Naive B cell (primary cell): Measurements from ENCODE around the gene GRK2. TPM values are rescaled to one million over a fixed set of nuclear protein-coding genes. Genes with fewer than 3 reads are reported as not detected.
A peak's percentile ranks its signal among the peaks of the same experiment; 100 is the strongest.

Experiments used
- ATAC-seq, 2 donors: fragments of 150-1000 bp; cut with Tn5 transposase; 2 replicates each; pipeline ENCODE4 v1.10.0; 2021; ENCODE audit warnings: low read depth in 2 of 2, mild to moderate bottlenecking in 2 of 2, moderate library complexity in 2 of 2
- DNase-seq: peaks from one replicate; pipeline ENCODE4 v3.0.0; 2022
- H3K27ac Mint-ChIP-seq, 6 donors: one replicate each; pipeline ENCODE4 v1.8.0; 2020 to 2022; ENCODE audit warnings: mild to moderate bottlenecking in 6 of 6, mixed read lengths in 6 of 6, moderate library complexity in 5 of 6, inconsistent platforms in 2 of 6
- H3K27me3 Mint-ChIP-seq, 3 donors: one replicate each; pipeline ENCODE4 v1.8.0; 2021 to 2022; ENCODE audit warnings: mixed read lengths in 3 of 3, mild to moderate bottlenecking in 1 of 3
- H3K36me3 Mint-ChIP-seq, 2 donors: one replicate each; pipeline ENCODE4 v1.8.0; 2020 to 2022; ENCODE audit warnings: mixed read lengths in 2 of 2, inconsistent platforms in 1 of 2, mild to moderate bottlenecking in 1 of 2
- H3K4me1 Mint-ChIP-seq, 3 donors: one replicate each; pipeline ENCODE4 v1.8.0; 2020 to 2022; ENCODE audit warnings: mixed read lengths in 3 of 3, inconsistent platforms in 1 of 3, mild to moderate bottlenecking in 1 of 3, moderate library complexity in 1 of 3
- H3K4me3 Mint-ChIP-seq, 8 donors: one replicate each; pipeline ENCODE4 v1.8.0; 2020 to 2022; ENCODE audit warnings: mild to moderate bottlenecking in 8 of 8, mixed read lengths in 8 of 8, moderate library complexity in 8 of 8, inconsistent platforms in 2 of 8
- H3K9me3 Mint-ChIP-seq, 7 donors: one replicate each; pipeline ENCODE4 v1.8.0; 2020 to 2022; ENCODE audit warnings: mixed read lengths in 7 of 7, mild to moderate bottlenecking in 5 of 7, inconsistent platforms in 2 of 7, moderate library complexity in 1 of 7
- polyA plus RNA-seq, 6 donors: library from polyadenylated mRNA; unstranded; fragments of 300-500 nt; fragmentation: Illumina TruSeq; gene quantifications; one replicate each; pipeline ENCODE4 v1.2.3, GENCODE V29; 2021; ENCODE audit warnings: low read depth in 6 of 6

The GRK2 gene
- polyA plus RNA-seq, 6 donors from 2014 or later = 17.9 to 63.4 (median 31.7) TPM

DNA sequence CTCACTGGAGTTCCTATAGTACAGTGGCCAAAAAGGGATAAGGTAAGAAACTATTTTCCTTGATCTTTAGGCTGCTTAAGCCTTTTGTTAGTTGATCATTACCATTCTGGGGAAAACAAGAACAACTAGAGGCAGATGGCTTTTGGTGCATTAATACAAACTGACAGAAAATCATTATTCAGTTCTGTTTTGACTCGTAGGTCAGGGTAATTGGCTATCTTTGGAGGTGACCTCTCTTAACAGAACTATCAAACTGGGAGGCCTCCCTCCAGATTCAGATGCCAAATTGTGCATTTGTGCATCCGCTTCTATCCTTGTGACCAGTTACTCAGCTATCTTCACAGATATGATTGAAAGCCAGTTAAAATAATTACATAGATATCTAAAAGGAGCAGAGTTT lies 23.2 kb upstream of the GRK2 start:
- H3K36me3 Mint-ChIP-seq = peaks cover 20 to 25% of the 10 kb centered on the region in 2 donors
- H3K9me3 Mint-ChIP-seq = peaks cover 0 to 3% (median 0%) of the 10 kb centered on the region in 7 donors
- ATAC-seq (no peak), DNase-seq (no peak)
- H3K27me3 Mint-ChIP-seq = no peaks in the 10 kb centered on the region
- peaks cover 49 to 56% (median 53%) of the 10 kb centered on the region in 3 donors for H3K4me1 Mint-ChIP-seq
- H3K27ac Mint-ChIP-seq = peak overlapping the region; percentile 17 to 99 (median 90)
- peak overlapping the region in 6 of 8 donors; percentile 80 to 100 (median 98) for H3K4me3 Mint-ChIP-seq

DNA sequence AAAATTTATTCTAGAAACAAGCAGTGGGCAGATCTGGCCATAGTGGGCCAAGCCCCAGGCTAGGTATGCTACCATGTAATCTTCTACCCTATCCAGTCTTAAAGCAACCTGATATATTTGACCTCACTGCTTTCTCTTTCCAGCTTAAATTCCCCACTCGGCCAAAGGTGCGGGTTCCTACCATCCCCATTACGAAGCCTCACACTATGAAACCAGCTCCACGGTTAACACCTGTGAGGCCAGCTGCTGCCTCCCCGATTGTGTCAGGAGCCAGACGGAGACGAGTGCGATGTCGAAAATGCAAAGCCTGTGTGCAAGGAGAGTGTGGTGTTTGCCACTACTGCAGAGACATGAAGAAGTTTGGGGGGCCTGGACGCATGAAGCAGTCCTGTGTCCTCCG lies 21.2 kb upstream of the GRK2 start:
- H3K4me3 Mint-ChIP-seq = peak overlapping the region in 1 of 8 donors; percentile 34
- no peaks in the 10 kb centered on the region for H3K27me3 Mint-ChIP-seq
- ATAC-seq (no peak), DNase-seq (no peak)
- H3K9me3 Mint-ChIP-seq = peaks cover 0 to 3% (median 0%) of the 10 kb centered on the region in 7 donors
- H3K36me3 Mint-ChIP-seq = peaks cover 29 to 33% of the 10 kb centered on the region in 2 donors
- H3K27ac Mint-ChIP-seq = peak overlapping the region in 2 of 6 donors; percentile 37 to 76
- peaks cover 38 to 41% (median 41%) of the 10 kb centered on the region in 3 donors for H3K4me1 Mint-ChIP-seq

DNA sequence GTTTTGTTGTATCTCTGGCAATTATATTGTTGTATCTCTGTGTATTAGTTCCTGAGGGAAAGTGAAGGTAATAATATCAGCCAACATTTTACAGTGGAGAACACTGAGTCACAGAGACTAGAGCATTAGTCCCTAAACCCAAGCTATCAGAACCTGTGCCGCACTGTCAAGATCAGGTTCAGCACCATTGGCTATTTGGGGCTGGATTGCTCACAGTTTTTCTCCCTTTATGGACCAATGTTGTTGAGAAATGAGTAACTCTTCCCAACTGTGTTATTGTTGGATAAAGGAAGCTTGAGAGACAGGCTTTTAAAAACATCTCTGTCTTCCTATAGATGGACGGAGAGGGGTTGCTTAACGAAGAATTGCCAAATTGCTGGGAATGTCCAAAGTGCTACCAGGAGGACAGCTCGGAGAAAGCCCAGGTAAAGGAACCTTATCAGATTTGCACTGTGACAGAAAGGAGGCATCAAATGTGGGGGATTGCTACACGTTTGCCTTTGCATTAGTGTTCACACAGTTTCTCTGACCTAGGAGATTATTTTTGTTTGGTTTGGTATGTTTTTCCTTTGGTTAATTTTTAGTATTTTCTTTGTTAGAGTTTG lies 18.2 kb upstream of the GRK2 start:
- peaks cover 18 to 26% (median 22%) of the 10 kb centered on the region in 3 donors for H3K4me1 Mint-ChIP-seq

DNA sequence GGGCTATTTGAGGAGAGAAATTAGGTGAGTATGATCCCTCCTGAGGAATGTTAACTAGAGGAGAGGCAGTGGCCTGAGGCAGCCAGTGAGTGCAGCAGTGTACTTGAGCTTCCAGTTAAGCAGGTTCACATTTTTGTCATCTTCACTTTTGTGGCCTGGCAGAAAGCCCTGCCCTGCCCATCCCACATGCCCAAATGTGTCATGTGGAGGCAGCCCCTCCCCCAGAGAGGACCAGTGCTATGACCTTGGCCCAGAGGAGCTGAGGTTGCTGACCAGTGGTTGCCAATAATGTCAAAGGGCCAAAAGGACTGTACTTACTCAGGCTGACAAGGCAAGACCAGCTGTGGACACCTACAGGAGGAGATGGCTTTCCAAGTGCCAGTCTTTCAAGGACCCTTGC lies 17.6 kb upstream of the GRK2 start:
- DNase-seq (no peak), ATAC-seq (no peak)
- Mint-ChIP-seq H3K4me3 (no peak overlapping the region), H3K9me3 (no peaks in the 10 kb centered on the region), H3K36me3 (peaks cover 28 to 29% of the 10 kb centered on the region in 2 donors), H3K27ac (peak overlapping the region in 2 of 6 donors; percentile 20 to 60), H3K4me1 (peaks cover 16 to 30% (median 22%) of the 10 kb centered on the region in 3 donors), H3K27me3 (no peaks in the 10 kb centered on the region)

More for the DNA sequence above, 18.2 kb upstream of the GRK2 start:
- Mint-ChIP-seq H3K27ac (peak overlapping the region in 3 of 6 donors; percentile 20 to 60 (median 33)), H3K9me3 (no peaks in the 10 kb centered on the region), H3K27me3 (no peaks in the 10 kb centered on the region), H3K36me3 (peaks cover 23 to 30% of the 10 kb centered on the region in 2 donors), H3K4me3 (peak overlapping the region in 1 of 8 donors; percentile 25)
- DNase-seq (no peak), ATAC-seq (no peak)

DNA sequence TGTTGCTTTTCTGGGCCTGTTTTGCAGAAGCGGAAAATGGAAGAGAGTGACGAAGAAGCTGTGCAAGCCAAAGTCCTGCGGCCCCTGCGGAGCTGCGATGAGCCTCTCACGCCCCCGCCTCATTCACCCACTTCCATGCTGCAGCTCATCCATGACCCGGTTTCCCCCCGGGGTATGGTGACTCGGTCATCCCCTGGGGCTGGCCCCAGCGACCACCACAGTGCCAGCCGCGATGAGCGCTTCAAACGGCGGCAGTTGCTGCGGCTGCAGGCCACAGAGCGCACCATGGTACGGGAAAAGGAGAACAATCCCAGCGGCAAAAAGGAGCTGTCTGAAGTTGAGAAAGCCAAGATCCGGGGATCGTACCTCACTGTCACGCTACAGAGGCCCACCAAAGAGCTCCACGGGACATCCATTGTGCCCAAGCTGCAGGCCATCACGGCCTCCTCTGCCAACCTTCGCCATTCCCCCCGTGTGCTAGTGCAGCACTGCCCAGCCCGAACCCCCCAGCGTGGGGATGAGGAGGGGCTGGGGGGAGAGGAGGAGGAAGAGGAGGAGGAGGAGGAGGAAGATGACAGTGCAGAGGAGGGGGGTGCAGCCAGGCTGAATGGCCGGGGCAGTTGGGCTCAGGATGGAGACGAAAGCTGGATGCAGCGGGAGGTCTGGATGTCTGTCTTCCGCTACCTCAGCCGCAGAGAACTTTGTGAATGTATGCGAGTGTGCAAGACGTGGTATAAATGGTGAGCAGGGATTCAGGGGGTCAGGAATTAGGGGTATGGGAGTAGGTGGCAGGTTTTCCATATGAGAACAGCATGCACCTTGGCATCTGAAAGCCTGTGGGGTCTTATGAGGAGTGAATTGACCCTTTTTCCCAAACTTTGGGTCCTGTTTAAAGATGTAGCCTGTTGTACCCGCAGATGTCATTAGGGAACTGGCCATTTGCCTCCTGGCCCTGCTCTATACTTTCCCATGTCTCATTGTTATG lies 15.9 kb upstream of the GRK2 start:
- peaks cover 7 to 28% (median 14%) of the 10 kb centered on the region in 3 donors for H3K4me1 Mint-ChIP-seq
- no peaks in the 10 kb centered on the region for H3K9me3 Mint-ChIP-seq
- H3K27me3 Mint-ChIP-seq = no peaks in the 10 kb centered on the region
- ATAC-seq (no peak), DNase-seq (no peak)
- H3K36me3 Mint-ChIP-seq = peaks cover 23 to 38% of the 10 kb centered on the region in 2 donors
- peak overlapping the region in 4 of 6 donors; percentile 26 to 69 (median 44) for H3K27ac Mint-ChIP-seq
- H3K4me3 Mint-ChIP-seq = no peak overlapping the region

DNA sequence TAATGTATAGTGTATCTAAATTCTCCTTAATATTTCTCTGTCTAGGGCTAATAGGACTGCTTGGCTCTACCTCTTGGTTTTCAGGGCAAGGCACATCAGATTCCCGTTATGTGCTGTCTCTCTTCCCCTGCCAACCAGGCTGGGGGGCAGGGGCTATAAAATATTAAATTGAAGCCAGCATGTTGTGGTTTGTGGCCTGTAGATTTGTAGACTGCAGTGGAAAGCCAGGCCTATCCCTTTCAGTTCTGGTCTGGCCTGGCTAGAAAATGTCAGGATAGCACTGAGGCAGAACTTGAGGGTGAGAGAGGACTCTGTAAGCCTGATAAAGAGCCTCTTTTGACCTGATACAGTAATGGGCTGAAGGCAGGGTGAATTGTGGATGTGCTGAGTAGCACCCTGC lies 14.4 kb upstream of the GRK2 start:
- ATAC-seq = no peak
- H3K27me3 Mint-ChIP-seq = no peaks in the 10 kb centered on the region
- DNase-seq = no peak
- peaks cover 23 to 42% of the 10 kb centered on the region in 2 donors for H3K36me3 Mint-ChIP-seq
- H3K9me3 Mint-ChIP-seq = no peaks in the 10 kb centered on the region
- peaks cover 7 to 22% (median 16%) of the 10 kb centered on the region in 3 donors for H3K4me1 Mint-ChIP-seq
- no peak overlapping the region for H3K4me3 Mint-ChIP-seq
- H3K27ac Mint-ChIP-seq = peak overlapping the region in 3 of 6 donors; percentile 47 to 79 (median 63)

DNA sequence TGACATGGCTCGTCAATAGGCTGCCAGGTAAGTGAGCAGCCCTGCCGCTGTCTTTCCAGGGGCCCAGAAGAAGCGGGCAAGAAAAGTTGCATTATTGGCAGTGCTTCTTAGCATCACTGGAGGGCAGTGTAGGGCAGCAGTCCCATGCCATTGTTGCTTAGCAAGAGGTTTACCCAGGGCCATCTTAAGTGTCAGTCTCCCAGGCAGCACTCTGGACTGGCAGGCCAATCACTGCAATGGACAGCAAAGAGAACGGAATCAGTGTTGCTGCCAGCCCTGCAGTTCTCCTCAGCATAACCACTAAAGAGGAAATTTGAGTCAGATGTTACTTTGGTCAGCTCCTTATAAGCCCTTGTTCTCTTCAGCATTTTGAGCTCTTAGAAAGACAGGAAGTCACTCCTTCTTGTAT lies 13.4 kb upstream of the GRK2 start:
- no peak for DNase-seq
- no peaks in the 10 kb centered on the region for H3K9me3 Mint-ChIP-seq
- peak; percentile 57 to 68 for ATAC-seq
- no peak overlapping the region for H3K4me3 Mint-ChIP-seq
- peaks cover 7 to 22% (median 16%) of the 10 kb centered on the region in 3 donors for H3K4me1 Mint-ChIP-seq
- H3K27ac Mint-ChIP-seq = peak overlapping the region in 3 of 6 donors; percentile 51 to 76 (median 74)
- H3K27me3 Mint-ChIP-seq = no peaks in the 10 kb centered on the region
- peaks cover 22 to 42% of the 10 kb centered on the region in 2 donors for H3K36me3 Mint-ChIP-seq

DNA sequence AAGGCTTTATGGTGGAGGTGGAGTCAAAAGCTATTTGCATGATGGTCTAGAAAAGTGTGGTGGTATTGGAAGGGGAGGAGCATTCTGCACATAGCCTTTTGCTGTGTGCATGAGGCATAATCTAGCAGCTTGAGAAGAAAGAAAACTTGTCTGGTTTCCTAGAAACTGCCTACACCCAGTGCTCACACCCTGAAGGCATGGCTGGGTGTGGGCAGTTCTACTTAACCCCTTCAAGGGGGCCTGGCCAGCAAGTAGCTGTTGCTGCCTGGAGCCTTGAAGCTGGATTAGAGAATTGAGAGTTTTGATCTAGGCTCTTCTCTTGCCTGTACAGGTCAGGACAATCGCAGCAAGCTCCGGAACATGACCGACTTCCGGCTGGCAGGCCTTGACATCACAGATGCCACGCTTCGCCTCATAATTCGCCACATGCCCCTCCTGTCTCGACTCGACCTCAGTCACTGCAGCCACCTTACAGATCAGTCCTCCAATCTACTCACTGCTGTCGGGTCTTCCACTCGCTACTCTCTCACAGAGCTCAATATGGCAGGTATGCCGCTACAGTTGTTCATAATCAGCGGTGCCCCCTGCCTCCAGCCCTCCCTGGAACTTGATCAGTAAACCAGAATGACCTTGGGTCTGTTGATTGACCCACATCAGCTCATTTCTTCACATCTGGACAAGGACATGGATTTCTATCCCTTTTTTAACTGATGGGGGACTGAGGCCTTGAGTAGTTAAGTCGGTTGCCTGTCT lies 12.2 kb upstream of the GRK2 start:
- ATAC-seq (no peak), DNase-seq (no peak)
- Mint-ChIP-seq H3K9me3 (no peaks in the 10 kb centered on the region), H3K36me3 (peaks cover 18 to 42% of the 10 kb centered on the region in 2 donors), H3K27ac (peak overlapping the region in 4 of 6 donors; percentile 51 to 79 (median 70)), H3K4me3 (no peak overlapping the region), H3K27me3 (no peaks in the 10 kb centered on the region), H3K4me1 (peaks cover 7 to 22% (median 16%) of the 10 kb centered on the region in 3 donors)

DNA sequence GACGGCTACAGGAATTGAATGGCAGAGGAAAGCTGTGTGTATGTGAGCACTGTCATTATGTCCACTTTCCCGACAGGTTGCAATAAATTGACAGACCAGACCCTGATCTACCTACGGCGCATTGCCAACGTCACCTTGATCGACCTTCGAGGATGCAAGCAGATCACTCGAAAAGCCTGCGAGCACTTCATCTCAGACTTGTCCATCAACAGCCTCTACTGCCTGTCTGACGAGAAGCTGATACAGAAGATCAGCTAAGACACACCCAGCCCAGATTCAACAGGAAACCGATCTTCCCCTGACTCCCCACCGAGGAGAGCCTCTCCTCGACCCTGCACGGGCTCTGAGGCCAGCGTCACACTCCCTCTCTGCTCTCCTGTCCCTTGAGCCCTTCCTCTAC lies 11.5 kb upstream of the GRK2 start:
- Mint-ChIP-seq H3K9me3 (no peaks in the 10 kb centered on the region), H3K4me1 (peaks cover 8 to 22% (median 19%) of the 10 kb centered on the region in 3 donors), H3K4me3 (peak overlapping the region in 2 of 8 donors; percentile 73 to 78), H3K27ac (peak overlapping the region in 4 of 6 donors; percentile 21 to 73 (median 56)), H3K27me3 (no peaks in the 10 kb centered on the region), H3K36me3 (peaks cover 12 to 35% of the 10 kb centered on the region in 2 donors)
- ATAC-seq = no peak
- no peak for DNase-seq

DNA sequence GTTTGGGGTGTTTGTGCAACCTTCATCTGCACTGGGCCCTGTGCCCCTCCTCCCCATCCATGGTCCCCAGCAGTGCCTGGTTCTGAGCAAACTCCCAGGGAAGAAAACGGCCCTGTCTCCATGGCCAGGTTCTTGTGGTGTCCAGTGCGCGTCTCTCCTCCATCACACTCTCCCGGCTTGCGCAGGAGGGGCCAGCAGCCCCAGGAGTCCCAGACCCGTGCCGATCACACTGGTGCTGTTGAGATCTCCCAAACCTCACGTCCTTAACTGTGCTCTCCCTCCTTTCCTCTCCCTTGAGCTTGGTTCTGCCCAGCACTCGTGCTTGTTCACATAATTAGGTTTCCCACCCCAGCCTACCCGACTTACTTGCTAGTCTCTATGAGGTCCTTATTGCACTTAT lies 10.9 kb upstream of the GRK2 start:
- H3K27me3 Mint-ChIP-seq = no peaks in the 10 kb centered on the region
- H3K36me3 Mint-ChIP-seq = peaks cover 12 to 34% of the 10 kb centered on the region in 2 donors
- H3K27ac Mint-ChIP-seq = peak overlapping the region in 3 of 6 donors; percentile 42 to 76 (median 47)
- peaks cover 8 to 22% (median 20%) of the 10 kb centered on the region in 3 donors for H3K4me1 Mint-ChIP-seq
- H3K9me3 Mint-ChIP-seq = no peaks in the 10 kb centered on the region
- ATAC-seq (no peak), DNase-seq (no peak)
- H3K4me3 Mint-ChIP-seq = no peak overlapping the region

DNA sequence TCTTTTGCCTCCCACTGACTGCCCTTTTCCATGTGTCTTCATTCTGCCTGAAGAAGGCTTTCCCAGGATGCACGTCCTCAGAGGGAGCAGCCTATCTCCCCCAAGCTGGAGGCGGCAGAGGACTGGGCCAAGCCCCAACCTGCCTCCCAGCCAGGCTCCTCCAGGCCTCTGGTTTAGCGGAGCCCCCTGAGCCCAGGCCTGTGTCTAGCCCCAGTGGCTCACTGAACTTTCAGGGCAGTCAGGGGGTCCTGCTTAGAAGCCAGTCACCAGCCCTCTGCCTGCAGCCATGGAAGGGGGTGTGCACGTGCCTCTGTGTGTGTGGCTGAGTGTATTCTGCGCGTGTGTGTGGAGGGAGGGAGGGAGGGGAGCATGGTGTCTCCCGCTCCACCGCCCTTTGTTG lies 10.4 kb upstream of the GRK2 start:
- Mint-ChIP-seq H3K4me3 (no peak overlapping the region), H3K27me3 (no peaks in the 10 kb centered on the region), H3K27ac (peak overlapping the region in 3 of 6 donors; percentile 47 to 76 (median 76)), H3K4me1 (peaks cover 11 to 20% (median 17%) of the 10 kb centered on the region in 3 donors), H3K36me3 (peaks cover 8 to 34% of the 10 kb centered on the region in 2 donors), H3K9me3 (no peaks in the 10 kb centered on the region)
- no peak for ATAC-seq
- no peak for DNase-seq

DNA sequence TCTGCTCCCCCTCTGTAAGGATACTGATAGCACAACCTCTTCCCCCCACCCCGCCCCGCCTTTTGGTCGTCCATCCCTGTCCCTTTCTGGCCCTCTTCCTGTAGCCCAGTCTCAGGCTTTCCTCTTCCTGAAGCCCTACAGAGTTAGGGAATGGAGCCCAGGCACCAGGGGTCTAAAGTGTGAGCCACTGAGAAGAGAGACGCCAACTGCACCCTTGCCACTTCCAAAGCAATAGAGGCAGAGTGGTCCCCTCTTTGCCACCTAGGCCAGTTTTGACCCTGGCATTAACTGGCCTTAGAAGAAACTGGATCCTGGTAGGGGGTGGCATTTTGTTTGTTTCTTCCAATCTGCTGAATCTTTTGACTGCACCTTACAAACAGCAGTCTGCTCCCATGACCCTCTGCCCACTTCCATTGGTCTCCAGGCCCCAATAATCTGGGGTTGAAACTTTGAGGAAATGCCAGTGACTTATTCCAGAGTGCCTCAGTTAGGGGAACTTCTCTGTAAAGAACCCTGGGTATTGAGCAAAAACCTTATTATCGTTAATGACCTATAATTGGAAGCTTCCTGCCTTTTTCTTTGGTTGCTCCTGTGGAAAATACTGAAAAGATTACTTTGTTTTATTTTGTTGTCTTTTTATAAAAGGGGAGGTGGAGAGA lies 9.7 kb upstream of the GRK2 start:
- DNase-seq (no peak), ATAC-seq (no peak)
- H3K27ac Mint-ChIP-seq = peak overlapping the region in 5 of 6 donors; percentile 8 to 82 (median 48)
- H3K36me3 Mint-ChIP-seq = peaks cover 5 to 34% of the 10 kb centered on the region in 2 donors
- no peak overlapping the region for H3K4me3 Mint-ChIP-seq
- no peaks in the 10 kb centered on the region for H3K9me3 Mint-ChIP-seq
- no peaks in the 10 kb centered on the region for H3K27me3 Mint-ChIP-seq
- H3K4me1 Mint-ChIP-seq = peaks cover 14 to 23% (median 20%) of the 10 kb centered on the region in 3 donors
